HG03159 (cell line): ENCODE data around the gene TSPAN14.
A peak's percentile ranks its signal among the peaks of the same experiment; 100 is the strongest.
"Not testable (repeated sequence)": the region's sequence is repeated elsewhere in the genome, so short reads cannot be mapped to it uniquely, and the experiment has no call there.

ENCODE experiments used
- ATAC-seq: cut with Tn5 transposase; IDR thresholded peaks from one replicate; pipeline ENCODE4 v1.9.1; 2021; ENCODE audit warnings: mild to moderate bottlenecking, moderate library complexity; ENCODE audit not compliant: unreplicated experiment

TSPAN14 gene

GRCh38 chr10:80539421-80540031 lies 85.4 kb downstream of the TSPAN14 start:
- no peak for ATAC-seq

GRCh38 chr10:80540136-80540535 lies 86.0 kb downstream of the TSPAN14 start:
- no peak for ATAC-seq

- no peak for ATAC-seq
Measured at GRCh38 chr10:80540618-80540980, 86.5 kb downstream of the TSPAN14 start.

GRCh38 chr10:80540981-80541750 lies 87.1 kb downstream of the TSPAN14 start:
- ATAC-seq: peak; percentile 52

- ATAC-seq: no peak
Measured at GRCh38 chr10:80542053-80542452, 87.9 kb downstream of the TSPAN14 start.

GRCh38 chr10:80542652-80543318 lies 88.7 kb downstream of the TSPAN14 start:
- no peak for ATAC-seq

- not testable (repeated sequence) for ATAC-seq
Measured at GRCh38 chr10:80543319-80543672, 89.2 kb downstream of the TSPAN14 start.

- no peak for ATAC-seq
Measured at GRCh38 chr10:80544316-80544953, 90.3 kb downstream of the TSPAN14 start.

GRCh38 chr10:80545258-80545881 lies 91.3 kb downstream of the TSPAN14 start:
- ATAC-seq: no peak

- no peak for ATAC-seq
Measured at GRCh38 chr10:80552151-80552646, 98.1 kb downstream of the TSPAN14 start.

- ATAC-seq: no peak
Measured at GRCh38 chr10:80553436-80553835, 99.3 kb downstream of the TSPAN14 start.

GRCh38 chr10:80554050-80554449 lies 99.9 kb downstream of the TSPAN14 start:
- ATAC-seq: no peak

GRCh38 chr10:80555415-80555814 lies 101.3 kb downstream of the TSPAN14 start:
- ATAC-seq: no peak

GRCh38 chr10:80561950-80562349 lies 107.8 kb downstream of the TSPAN14 start:
- ATAC-seq: no peak

- ATAC-seq: no peak
Measured at GRCh38 chr10:80567292-80567691, 113.2 kb downstream of the TSPAN14 start.

- no peak for ATAC-seq
Measured at GRCh38 chr10:80569131-80569895, 115.2 kb downstream of the TSPAN14 start.

- ATAC-seq: no peak
Measured at GRCh38 chr10:80571352-80571751, 117.2 kb downstream of the TSPAN14 start.

- ATAC-seq: no peak
Measured at GRCh38 chr10:80579181-80579763, 125.2 kb downstream of the TSPAN14 start.

- no peak for ATAC-seq
Measured at GRCh38 chr10:80579849-80580637, 125.9 kb downstream of the TSPAN14 start.
